Cardiac fibroblast (primary cell): ENCODE measurements around the gene CDYL2.

Experiments used
- DNase-seq, 2 donors: peaks; one replicate each; pipeline versions ENCODE4 v3.0.0 to v3.0.0-alpha.2; 2010; ENCODE audit warnings: low read depth in 2 of 2
- H3K4me3 ChIP-seq, 2 donors: replicated peaks in 1 of 2; 1 replicate in 1 of 2; 2 replicates in 1 of 2; pipeline ENCODE4 v1.5.1; 2011; ENCODE audit warnings: low read depth in 2 of 2, low read length in 2 of 2, mild to moderate bottlenecking in 2 of 2, moderate library complexity in 1 of 2
- CTCF ChIP-seq: IDR thresholded peaks from one replicate; pipeline ENCODE4 v1.5.1; 2011; ENCODE audit warnings: low read depth, mild to moderate bottlenecking, low read length, inconsistent platforms

The CDYL2 gene

GRCh38 chr16:80569440-80570105, 234.8 kb downstream of the CDYL2 start:
- no peak for TF ChIP-seq CTCF
- peak; percentile 27 to 36 for DNase-seq
- no peak overlapping the region for H3K4me3 ChIP-seq

- H3K4me3 ChIP-seq = no peak overlapping the region
- no peak for TF ChIP-seq CTCF
- no peak for DNase-seq
These were observed 240.0 kb downstream of the CDYL2 start for GRCh38 chr16:80564394-80564793.

GRCh38 chr16:80563066-80563465, 241.3 kb downstream of the CDYL2 start:
- H3K4me3 ChIP-seq = no peak overlapping the region
- DNase-seq = no peak
- TF ChIP-seq CTCF = no peak

GRCh38 chr16:80559369-80559768, 245.0 kb downstream of the CDYL2 start:
- no peak for DNase-seq
- no peak overlapping the region for H3K4me3 ChIP-seq
- TF ChIP-seq CTCF = no peak

GRCh38 chr16:80557037-80557436, 247.4 kb downstream of the CDYL2 start:
- H3K4me3 ChIP-seq = no peak overlapping the region
- no peak for DNase-seq
- TF ChIP-seq CTCF = no peak

GRCh38 chr16:80556481-80556880, 247.9 kb downstream of the CDYL2 start:
- H3K4me3 ChIP-seq = no peak overlapping the region
- TF ChIP-seq CTCF = no peak
- DNase-seq = no peak

GRCh38 chr16:80554033-80554432, 250.4 kb downstream of the CDYL2 start:
- DNase-seq = no peak
- TF ChIP-seq CTCF = no peak
- H3K4me3 ChIP-seq = no peak overlapping the region
